Neural progenitor cell (in vitro differentiated cells): ENCODE results near the gene TBC1D17. TPM values are rescaled to one million over a fixed set of nuclear protein-coding genes. Genes with fewer than 3 reads are reported as not detected.

Experiments used
- DNase-seq: peaks from one replicate; pipeline ENCODE4 v3.0.0-alpha.2; 2016; ENCODE audit warnings: low spot score
- H2AFZ ChIP-seq: fragments of 200-600 bp; sonication (generic); replicated peaks from 2 replicates; pipeline ENCODE4 v1.6.1; 2016; ENCODE audit warnings: antibody characterized with exemption
- H3F3A ChIP-seq: fragments of 200-600 bp; sonication (generic); 2 replicates; pipeline ENCODE4 v1.6.1; 2016; ENCODE audit warnings: antibody characterized with exemption, low read depth
- H3K27ac ChIP-seq: fragments of 200-600 bp; sonication (generic); 2 replicates; pipeline ENCODE4 v1.5.1; 2016; ENCODE audit warnings: mild to moderate bottlenecking
- H3K27me3 ChIP-seq: fragments of 200-600 bp; sonication (generic); 2 replicates; pipeline ENCODE4 v1.6.1; 2016; ENCODE audit warnings: mild to moderate bottlenecking, moderate library complexity
- H3K36me3 ChIP-seq: fragments of 200-600 bp; sonication (generic); 2 replicates; pipeline ENCODE4 v1.5.1; 2016
- H3K4me1 ChIP-seq: fragments of 200-600 bp; sonication (generic); 2 replicates; pipeline ENCODE4 v1.6.1; 2016; ENCODE audit warnings: mixed run types
- H3K4me2 ChIP-seq: fragments of 200-600 bp; sonication (generic); 2 replicates; pipeline ENCODE4 v1.6.1; 2016
- H3K4me3 ChIP-seq: fragments of 200-600 bp; sonication (generic); 2 replicates; pipeline ENCODE4 v1.5.1; 2016
- H3K79me2 ChIP-seq: fragments of 200-600 bp; sonication (generic); 2 replicates; pipeline ENCODE4 v1.6.1; 2016; ENCODE audit warnings: low read depth
- H3K9ac ChIP-seq: fragments of 200-600 bp; sonication (generic); 2 replicates; pipeline ENCODE4 v1.6.1; 2016
- H3K9me3 ChIP-seq: fragments of 200-600 bp; sonication (generic); 2 replicates; pipeline ENCODE4 v1.5.1; 2016; ENCODE audit warnings: low read depth
- H4K20me1 ChIP-seq: fragments of 200-600 bp; sonication (generic); 2 replicates; pipeline ENCODE4 v1.6.1; 2016; ENCODE audit warnings: low read depth
- H3K27ac Mint-ChIP-seq: 3 replicates; pipeline ENCODE4 v1.8.0; 2021; ENCODE audit warnings: mixed read lengths
- H3K27me3 Mint-ChIP-seq: 2 replicates; pipeline ENCODE4 v1.8.0; 2022; ENCODE audit warnings: low read depth, mild to moderate bottlenecking, inconsistent platforms, moderate library complexity, mixed read lengths; ENCODE audit not compliant: insufficient read depth
- H3K36me3 Mint-ChIP-seq: 3 replicates; pipeline ENCODE4 v1.8.0; 2021; ENCODE audit warnings: mixed read lengths
- H3K4me1 Mint-ChIP-seq: 3 replicates; pipeline ENCODE4 v1.8.0; 2021; ENCODE audit warnings: mixed read lengths
- H3K4me3 Mint-ChIP-seq: 3 replicates; pipeline ENCODE4 v1.8.0; 2021; ENCODE audit warnings: mild to moderate bottlenecking, moderate library complexity, mixed read lengths
- H3K9me3 Mint-ChIP-seq: 3 replicates; pipeline ENCODE4 v1.8.0; 2020; ENCODE audit warnings: mixed read lengths
- EZH2 ChIP-seq: fragments of 200-600 bp; sonication (generic); IDR thresholded peaks from 2 replicates; pipeline ENCODE4 v1.6.1; 2017; ENCODE audit warnings: antibody characterized with exemption, mild to moderate bottlenecking, moderate library complexity
- EZH2phosphoT487 ChIP-seq: fragments of 200-600 bp; sonication (generic); IDR thresholded peaks from 2 replicates; pipeline ENCODE4 v1.6.1; 2017; ENCODE audit warnings: antibody characterized with exemption
- total RNA-seq: library from RNA; depleted of rRNA; stranded (reverse); fragments of >200 nt; gene quantifications from 2 replicates; pipeline ENCODE4 v1.2.3, GENCODE V29; 2015; ENCODE audit warnings: low replicate concordance
- TF ChIP-seq, protein P1 (sequence below): fragments of 200-600 bp; sonication (generic); IDR thresholded peaks from 2 replicates; pipeline ENCODE4 v1.5.1; 2017; ENCODE audit warnings: antibody characterized with exemption, mild to moderate bottlenecking

The TBC1D17 gene
- total RNA-seq, 1 donor from 2014 or later, result 10.4 TPM

DNA sequence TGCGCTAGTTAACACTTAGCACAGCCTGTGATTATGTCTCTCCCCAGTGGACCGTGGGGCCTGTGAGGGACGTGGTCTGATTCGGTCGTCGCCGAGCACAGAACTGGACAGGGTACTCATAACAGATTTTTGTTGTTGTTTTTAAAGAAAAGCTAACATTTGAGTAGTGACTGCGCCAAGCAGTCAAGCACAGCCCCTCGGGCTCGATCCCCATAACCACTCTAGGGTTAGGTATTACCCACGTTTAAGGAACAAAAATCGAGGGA lies 27.3 kb upstream of the TBC1D17 start:
- DNase-seq, result no peak
- Mint-ChIP-seq H3K36me3 (peaks cover 28% of the 10 kb centered on the region), H3K27ac (peak overlapping the region; percentile 58), H3K4me1 (peaks cover 22% of the 10 kb centered on the region), H3K4me3 (peak overlapping the region; percentile 90), H3K9me3 (peaks cover 15% of the 10 kb centered on the region), H3K27me3 (peaks cover 14% of the 10 kb centered on the region)
- peaks cover 60% of the 10 kb centered on the region for H3K79me2 ChIP-seq
- H3K4me3 ChIP-seq, result peak overlapping the region; percentile 88
- peaks cover 56% of the 10 kb centered on the region for H3F3A ChIP-seq
- peaks cover 12% of the 10 kb centered on the region for H3K4me1 ChIP-seq
- no peak overlapping the region for H3K9ac ChIP-seq
- no peaks in the 10 kb centered on the region for H3K36me3 ChIP-seq
- H3K9me3 ChIP-seq, result no peaks in the 10 kb centered on the region
- peaks cover 38% of the 10 kb centered on the region for H4K20me1 ChIP-seq
- no peak overlapping the region for H2AFZ ChIP-seq
- TF ChIP-seq, protein P1, sequence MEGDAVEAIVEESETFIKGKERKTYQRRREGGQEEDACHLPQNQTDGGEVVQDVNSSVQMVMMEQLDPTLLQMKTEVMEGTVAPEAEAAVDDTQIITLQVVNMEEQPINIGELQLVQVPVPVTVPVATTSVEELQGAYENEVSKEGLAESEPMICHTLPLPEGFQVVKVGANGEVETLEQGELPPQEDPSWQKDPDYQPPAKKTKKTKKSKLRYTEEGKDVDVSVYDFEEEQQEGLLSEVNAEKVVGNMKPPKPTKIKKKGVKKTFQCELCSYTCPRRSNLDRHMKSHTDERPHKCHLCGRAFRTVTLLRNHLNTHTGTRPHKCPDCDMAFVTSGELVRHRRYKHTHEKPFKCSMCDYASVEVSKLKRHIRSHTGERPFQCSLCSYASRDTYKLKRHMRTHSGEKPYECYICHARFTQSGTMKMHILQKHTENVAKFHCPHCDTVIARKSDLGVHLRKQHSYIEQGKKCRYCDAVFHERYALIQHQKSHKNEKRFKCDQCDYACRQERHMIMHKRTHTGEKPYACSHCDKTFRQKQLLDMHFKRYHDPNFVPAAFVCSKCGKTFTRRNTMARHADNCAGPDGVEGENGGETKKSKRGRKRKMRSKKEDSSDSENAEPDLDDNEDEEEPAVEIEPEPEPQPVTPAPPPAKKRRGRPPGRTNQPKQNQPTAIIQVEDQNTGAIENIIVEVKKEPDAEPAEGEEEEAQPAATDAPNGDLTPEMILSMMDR, result no peak
- no peak for TF ChIP-seq EZH2phosphoT487
- H3K27me3 ChIP-seq, result no peaks in the 10 kb centered on the region
- peak overlapping the region; percentile 98 for H3K4me2 ChIP-seq
- no peak overlapping the region for H3K27ac ChIP-seq

- H3F3A ChIP-seq, result peaks cover 56% of the 10 kb centered on the region
- H3K79me2 ChIP-seq, result peaks cover 65% of the 10 kb centered on the region
These were observed 26.8 kb upstream of the TBC1D17 start, which contains the start of gene PTOV1 for GRCh38 chr19:49850487-49851342. PTOV1 (plus strand) TSS chr19:49851159.

GRCh38 chr19:49851456-49852259 lies 25.8 kb upstream of the TBC1D17 start:
- H3K27me3 ChIP-seq, result no peaks in the 10 kb centered on the region
- peak overlapping the region; percentile 74 for H3K9ac ChIP-seq
- peaks cover 56% of the 10 kb centered on the region for H3F3A ChIP-seq
- no peak overlapping the region for H3K27ac Mint-ChIP-seq
- peak overlapping the region; percentile 98 for H3K4me2 ChIP-seq
- no peaks in the 10 kb centered on the region for H3K36me3 ChIP-seq
- no peaks in the 10 kb centered on the region for H3K9me3 ChIP-seq
- peaks cover 15% of the 10 kb centered on the region for H3K9me3 Mint-ChIP-seq
- H3K36me3 Mint-ChIP-seq, result peaks cover 31% of the 10 kb centered on the region
- TF ChIP-seq, protein P1, result no peak
- TF ChIP-seq EZH2phosphoT487 (no peak), EZH2 (no peak)
- peaks cover 12% of the 10 kb centered on the region for H3K4me1 ChIP-seq
- peak; percentile 88 for DNase-seq
- H3K27ac ChIP-seq, result peak overlapping the region; percentile 98
- H3K4me1 Mint-ChIP-seq, result peaks cover 22% of the 10 kb centered on the region
- peak overlapping the region; percentile 94 for H3K4me3 Mint-ChIP-seq
- peak overlapping the region; percentile 88 for H3K4me3 ChIP-seq
- no peak overlapping the region for H2AFZ ChIP-seq
- peaks cover 72% of the 10 kb centered on the region for H3K79me2 ChIP-seq
- peaks cover 19% of the 10 kb centered on the region for H3K27me3 Mint-ChIP-seq
- H4K20me1 ChIP-seq, result peaks cover 53% of the 10 kb centered on the region

More at GRCh38 chr19:49850487-49851342, 26.8 kb upstream of the TBC1D17 start, which contains the start of gene PTOV1:
- Mint-ChIP-seq H3K4me1 (peaks cover 22% of the 10 kb centered on the region), H3K9me3 (peaks cover 15% of the 10 kb centered on the region), H3K36me3 (peaks cover 33% of the 10 kb centered on the region), H3K27ac (peak within 1 kb of the TSS; percentile 94), H3K27me3 (peaks cover 16% of the 10 kb centered on the region), H3K4me3 (peak within 1 kb of the TSS; percentile 94)
- Histone ChIP-seq H3K36me3 (no peaks in the 10 kb centered on the region), H4K20me1 (peaks cover 44% of the 10 kb centered on the region), H3K4me3 (peak within 1 kb of the TSS; percentile 88), H3K27ac (peak within 1 kb of the TSS; percentile 98), H3K9me3 (no peaks in the 10 kb centered on the region), H3K4me1 (peaks cover 12% of the 10 kb centered on the region), H3K27me3 (no peaks in the 10 kb centered on the region), H3K4me2 (peak within 1 kb of the TSS; percentile 98), H3K9ac (peak within 1 kb of the TSS; percentile 74), H2AFZ (peak within 1 kb of the TSS; percentile 53)
- TF ChIP-seq, protein P1, result no peak
- TF ChIP-seq EZH2 (no peak), EZH2phosphoT487 (no peak)
- peak; percentile 96 for DNase-seq
